HG02852 (cell line): ENCODE data around the gene TNFRSF25.

Source experiments
- ATAC-seq: cut with Tn5 transposase; IDR thresholded peaks from one replicate; pipeline ENCODE4 v1.9.1; 2021; ENCODE audit warnings: mild to moderate bottlenecking, moderate library complexity; ENCODE audit not compliant: unreplicated experiment

The TNFRSF25 gene, protein sequence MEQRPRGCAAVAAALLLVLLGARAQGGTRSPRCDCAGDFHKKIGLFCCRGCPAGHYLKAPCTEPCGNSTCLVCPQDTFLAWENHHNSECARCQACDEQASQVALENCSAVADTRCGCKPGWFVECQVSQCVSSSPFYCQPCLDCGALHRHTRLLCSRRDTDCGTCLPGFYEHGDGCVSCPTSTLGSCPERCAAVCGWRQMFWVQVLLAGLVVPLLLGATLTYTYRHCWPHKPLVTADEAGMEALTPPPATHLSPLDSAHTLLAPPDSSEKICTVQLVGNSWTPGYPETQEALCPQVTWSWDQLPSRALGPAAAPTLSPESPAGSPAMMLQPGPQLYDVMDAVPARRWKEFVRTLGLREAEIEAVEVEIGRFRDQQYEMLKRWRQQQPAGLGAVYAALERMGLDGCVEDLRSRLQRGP

GRCh38 chr1:6466023-6466422 lies at the start of gene TNFRSF25:
Gene TNFRSF25, minus strand, starts transcription at chr1:6466173. Its CDS starts 66 bp downstream, at chr1:6466107.
- ATAC-seq, result no peak

DNA sequence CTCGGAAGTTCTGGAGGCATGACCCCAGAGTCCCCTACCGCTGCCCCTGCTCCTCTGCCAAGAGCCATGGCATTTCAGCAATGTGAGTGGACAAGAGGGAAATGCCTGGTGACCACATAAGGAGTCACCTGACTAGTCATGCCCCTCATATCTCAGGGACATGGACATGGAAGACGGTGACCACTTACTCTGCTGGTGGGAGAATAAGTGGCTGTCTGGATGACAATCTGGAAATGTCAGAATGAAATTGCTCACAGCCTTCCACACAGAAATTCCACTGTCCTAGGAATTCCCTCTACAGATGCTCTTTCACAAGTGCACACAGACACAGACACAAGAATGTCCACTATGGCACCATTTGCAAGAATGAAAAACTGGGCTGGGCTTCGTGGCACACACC lies 49.8 kb upstream of the TNFRSF25 start:
- ATAC-seq, result no peak

- ATAC-seq, result no peak
Measured at GRCh38 chr1:6513320-6513801, 47.4 kb upstream of the TNFRSF25 start.

DNA sequence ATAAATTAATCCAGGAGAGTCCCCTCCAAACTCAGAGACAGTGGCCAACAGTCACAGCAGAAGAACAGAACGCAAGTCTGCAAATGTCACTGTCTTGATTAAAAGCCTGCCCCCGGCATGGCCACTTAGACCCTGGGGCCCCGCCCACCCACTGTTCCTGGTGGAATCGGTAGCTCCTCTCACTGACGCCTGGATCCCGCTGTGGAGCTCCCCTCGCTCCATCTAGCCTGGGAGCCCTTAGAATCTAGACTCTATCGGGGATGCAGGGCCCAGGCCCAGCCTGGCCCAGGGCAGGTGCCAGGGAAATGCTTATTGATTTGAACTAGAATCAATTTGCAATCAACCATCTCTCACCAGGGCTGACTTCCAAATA lies 46.9 kb upstream of the TNFRSF25 start:
- no peak for ATAC-seq

DNA sequence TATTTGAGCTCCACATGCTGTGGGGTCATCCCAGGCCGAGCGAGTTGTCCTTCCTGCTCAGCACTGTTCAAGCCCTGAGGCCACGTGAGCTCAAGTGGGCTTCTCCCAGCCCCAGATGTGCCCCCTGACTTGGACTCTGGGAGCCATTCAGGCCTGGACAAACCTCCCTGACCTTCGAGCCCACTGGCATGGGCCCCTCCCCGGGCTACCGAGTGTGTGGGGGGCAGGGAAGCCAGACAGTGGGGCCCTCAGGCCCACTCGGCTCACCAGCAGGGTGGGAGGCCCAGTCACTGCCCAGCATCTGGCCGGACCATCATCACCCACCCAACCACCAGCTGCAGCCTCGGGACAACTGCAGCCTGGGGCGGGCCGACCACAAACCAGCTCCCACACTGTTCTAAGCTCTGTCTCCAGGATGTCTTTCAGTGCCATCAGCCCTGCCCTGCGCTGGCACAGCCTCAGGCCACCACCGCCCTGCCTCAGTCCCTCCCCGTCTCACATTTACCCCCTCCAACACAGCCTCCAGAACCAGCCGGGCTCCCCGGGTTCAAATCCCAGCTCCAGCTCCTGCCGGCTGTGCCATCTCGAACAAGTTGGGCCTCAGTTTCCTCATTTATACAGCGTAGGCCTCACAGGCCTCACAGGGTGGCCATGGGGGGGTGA lies 46.4 kb upstream of the TNFRSF25 start:
- no peak for ATAC-seq

GRCh38 chr1:6511561-6512244 lies 45.7 kb upstream of the TNFRSF25 start:
- ATAC-seq, result no peak

- ATAC-seq, result no peak
Measured at GRCh38 chr1:6511056-6511455, 45.1 kb upstream of the TNFRSF25 start.

DNA sequence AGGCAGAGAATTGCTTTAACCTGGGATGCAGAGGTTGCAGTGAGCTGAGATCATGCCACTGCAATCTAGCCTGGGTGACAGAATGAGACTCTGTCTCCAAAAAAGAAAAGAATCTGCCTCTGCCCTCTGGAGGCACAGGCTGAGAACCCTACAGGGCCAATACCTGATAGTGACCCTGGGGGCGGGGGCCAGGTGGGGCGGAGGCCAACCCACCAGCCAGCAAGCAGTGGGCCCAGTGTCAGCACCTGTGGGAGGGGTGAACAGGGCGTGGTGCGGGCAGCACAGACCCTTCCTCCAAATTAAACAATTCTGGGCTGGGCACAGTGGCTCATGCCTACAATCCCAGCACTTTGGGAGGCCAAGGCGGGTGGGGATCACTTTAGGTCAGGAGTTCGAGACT lies 44.5 kb upstream of the TNFRSF25 start:
- no peak for ATAC-seq

DNA sequence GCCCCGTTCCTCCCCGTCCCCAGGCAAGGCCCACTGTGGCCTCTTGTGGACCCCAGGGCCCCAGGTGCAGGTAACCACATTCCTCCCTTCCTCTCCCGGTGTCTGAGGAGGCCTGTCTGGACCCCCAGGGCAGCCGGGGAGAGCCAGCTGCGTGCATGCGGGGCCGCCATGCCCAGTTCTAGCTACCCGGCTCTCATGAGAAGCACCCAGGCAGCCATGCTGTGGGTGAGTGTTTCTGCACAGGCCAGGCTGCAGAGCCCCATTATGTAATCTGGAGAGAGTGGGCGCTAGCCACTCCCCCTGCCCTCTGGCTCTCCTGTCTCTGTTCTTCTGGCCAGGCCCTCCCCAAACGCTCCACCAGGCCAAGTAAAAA lies 43.9 kb upstream of the TNFRSF25 start:
- no peak for ATAC-seq

DNA sequence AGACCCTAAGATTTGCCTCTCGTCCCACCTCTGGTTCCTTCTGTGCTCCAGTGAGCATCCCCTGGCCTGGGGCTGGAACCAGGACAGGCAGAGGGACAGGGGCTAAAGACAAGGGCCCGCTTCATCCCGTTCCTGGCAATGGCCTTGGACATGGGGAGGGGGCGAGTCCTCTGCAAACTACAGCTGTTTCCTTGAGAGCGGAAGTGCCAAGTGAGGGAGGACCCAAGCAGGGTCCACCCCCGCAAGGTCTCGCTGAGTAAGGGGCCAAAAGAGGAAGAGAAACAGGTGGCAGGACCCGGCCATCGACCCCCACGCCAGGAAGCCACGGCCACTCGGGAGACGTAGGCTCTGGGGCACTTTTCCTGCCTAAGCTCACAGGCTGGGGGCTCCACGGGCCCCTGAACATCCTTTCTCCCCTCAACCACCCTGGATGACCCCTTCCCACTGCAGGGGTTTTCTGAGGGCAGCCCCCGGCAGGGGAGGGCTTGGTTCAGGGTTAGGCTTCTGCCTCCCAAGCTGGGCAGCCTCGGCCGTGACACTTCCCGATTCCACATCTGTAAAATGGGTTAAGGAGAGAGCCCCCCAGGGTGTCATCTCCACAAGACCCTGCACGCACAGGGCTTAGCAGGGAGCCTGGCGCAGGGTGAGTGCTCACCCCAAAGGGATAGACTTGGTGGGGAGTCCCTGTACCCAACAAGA lies 43.4 kb upstream of the TNFRSF25 start:
- ATAC-seq, result no peak

DNA sequence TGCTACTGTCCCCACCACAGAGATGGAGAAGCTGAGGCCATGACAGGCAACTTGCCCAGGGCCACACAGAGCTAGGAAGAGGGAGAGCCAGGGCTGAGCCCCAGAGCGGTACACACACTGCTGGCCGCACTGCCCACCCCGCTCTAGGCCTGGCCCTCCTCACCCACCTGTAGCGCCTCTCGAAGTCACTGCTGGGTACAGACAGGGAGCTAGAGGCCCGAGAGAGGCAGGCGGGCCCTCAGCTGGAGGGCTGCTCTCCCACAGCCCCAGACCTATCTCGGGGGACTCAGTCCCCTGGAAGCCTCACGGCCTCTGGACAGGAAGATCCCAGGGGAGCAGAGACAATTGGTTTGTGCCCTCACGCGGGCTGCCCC lies 42.8 kb upstream of the TNFRSF25 start:
- no peak for ATAC-seq

GRCh38 chr1:6508154-6508815 lies 42.3 kb upstream of the TNFRSF25 start:
- ATAC-seq, result no peak

DNA sequence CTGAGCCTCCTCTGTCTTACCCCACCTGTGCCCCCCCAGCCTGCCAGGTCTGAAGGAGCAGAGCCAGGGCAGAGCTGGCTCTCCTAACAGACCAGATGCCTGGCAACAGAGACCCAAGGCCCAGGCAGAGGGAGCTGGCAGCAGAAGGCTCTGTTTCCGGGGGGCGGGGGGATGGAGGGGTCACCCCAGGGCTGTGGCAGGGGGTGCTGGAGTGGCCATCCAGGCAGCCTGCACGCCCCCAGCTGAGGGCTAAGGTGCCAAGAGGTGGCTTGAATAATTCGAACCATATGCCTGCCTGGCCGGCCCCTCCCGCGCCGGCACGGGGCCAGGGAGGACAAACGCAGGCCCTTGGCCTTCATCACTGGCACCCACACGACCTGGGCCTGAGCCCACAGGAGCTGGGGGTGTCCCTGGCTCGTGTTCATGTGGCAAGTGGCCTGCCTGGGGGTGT lies 41.5 kb upstream of the TNFRSF25 start:
- no peak for ATAC-seq

DNA sequence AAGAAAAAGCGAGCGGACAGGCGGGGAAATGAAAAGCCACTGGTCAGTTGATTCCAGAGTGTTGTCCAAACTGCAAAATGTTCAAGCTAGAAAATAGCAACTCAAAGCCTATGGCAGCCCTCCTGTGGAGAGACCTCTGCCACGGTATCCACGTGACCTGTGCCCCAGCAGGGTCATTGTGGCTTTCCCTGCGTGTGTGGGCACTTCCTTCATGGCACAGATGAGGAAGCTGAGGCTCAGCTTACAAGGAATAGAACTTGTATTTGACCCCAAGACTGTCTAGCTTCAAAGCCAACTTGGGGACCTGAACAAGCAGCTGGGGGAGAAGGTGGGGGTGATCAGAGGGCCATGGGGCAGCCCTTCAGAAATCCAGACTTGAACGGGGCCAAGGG lies 41.1 kb upstream of the TNFRSF25 start:
- ATAC-seq, result no peak

- no peak for ATAC-seq
Measured at GRCh38 chr1:6506210-6507036, 40.5 kb upstream of the TNFRSF25 start.

DNA sequence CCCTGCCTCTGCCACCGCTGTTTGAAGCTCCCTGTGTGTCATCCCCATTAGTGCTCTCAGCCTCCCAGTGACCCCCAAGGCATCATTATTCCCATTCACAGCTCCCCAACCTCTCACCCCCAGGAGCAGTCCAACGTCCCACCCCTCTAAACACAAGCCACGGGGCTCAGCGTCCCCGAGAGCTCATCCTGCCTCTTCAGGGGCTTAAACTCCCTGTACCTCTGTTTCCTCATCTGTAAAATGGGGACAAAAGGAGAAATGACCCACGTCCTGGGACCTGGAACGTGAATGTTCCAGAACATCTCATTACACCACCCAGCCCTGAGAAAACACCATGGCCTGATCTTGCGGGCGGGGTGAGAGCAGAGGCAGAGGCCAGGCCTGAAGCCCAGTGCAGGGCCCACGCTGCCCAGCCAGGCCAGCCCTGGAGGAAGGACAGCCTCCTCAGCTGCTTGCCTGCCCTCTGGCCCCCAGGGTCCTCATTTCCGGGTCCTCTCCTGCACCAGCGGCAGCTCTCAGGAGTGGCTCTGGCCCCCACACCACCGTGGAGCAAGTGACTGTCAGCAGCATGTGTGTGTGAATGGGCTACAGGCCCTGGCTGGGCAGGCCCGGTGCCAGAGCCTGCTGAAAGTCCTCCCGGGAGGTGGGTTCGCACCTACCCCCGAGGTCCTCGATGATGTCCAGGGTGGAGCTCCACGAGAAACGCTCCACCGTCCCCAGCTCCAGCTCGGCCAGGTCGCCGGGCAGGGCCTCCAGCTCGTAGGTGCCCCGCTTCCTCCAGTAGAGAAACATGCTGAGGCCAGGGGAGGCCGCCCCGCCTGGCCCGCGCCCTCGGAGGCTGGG lies 39.6 kb upstream of the TNFRSF25 start:
- no peak for ATAC-seq

GRCh38 chr1:6504887-6505286 lies 38.9 kb upstream of the TNFRSF25 start:
- ATAC-seq, result no peak

GRCh38 chr1:6503884-6504602 lies 38.1 kb upstream of the TNFRSF25 start:
- ATAC-seq, result no peak
